GM21360 (cell line): Measurements from ENCODE around the gene FBXO38.
A peak's percentile ranks its signal among the peaks of the same experiment; 100 is the strongest.

Experiments used
- ATAC-seq: cut with Tn5 transposase; IDR thresholded peaks from one replicate; pipeline ENCODE4 v1.9.1; 2021; ENCODE audit warnings: mild to moderate bottlenecking, moderate library complexity; ENCODE audit not compliant: unreplicated experiment

The FBXO38 gene

GRCh38 chr5:148383564-148384379 is at the start of gene FBXO38:
FBXO38 (plus strand) TSS chr5:148383958; CDS start chr5:148394777, 10,819 bp downstream.
- ATAC-seq = peak; percentile 99

- ATAC-seq = no peak
Measured at GRCh38 chr5:148335259-148335658, 48.5 kb upstream of the FBXO38 start, which contains the start of gene SPINK9. SPINK9 (plus strand) TSS chr5:148335559; CDS start chr5:148335614, 55 bp downstream.

- ATAC-seq = peak; percentile 80
Measured at GRCh38 chr5:148336704-148337435, 46.9 kb upstream of the FBXO38 start.

- no peak for ATAC-seq
Measured at GRCh38 chr5:148342371-148343045, 41.2 kb upstream of the FBXO38 start.

- ATAC-seq = no peak
Measured at GRCh38 chr5:148343046-148343407, 40.7 kb upstream of the FBXO38 start.

- ATAC-seq = no peak
Measured at GRCh38 chr5:148343603-148344487, 39.9 kb upstream of the FBXO38 start.

GRCh38 chr5:148347706-148348105 is 36.1 kb upstream of the FBXO38 start:
- ATAC-seq = no peak

GRCh38 chr5:148352696-148353095 is 31.1 kb upstream of the FBXO38 start:
- ATAC-seq = no peak

- no peak for ATAC-seq
Measured at GRCh38 chr5:148353634-148354033, 30.1 kb upstream of the FBXO38 start.

- no peak for ATAC-seq
Measured at GRCh38 chr5:148364343-148364742, 19.4 kb upstream of the FBXO38 start.

- no peak for ATAC-seq
Measured at GRCh38 chr5:148368299-148368698, 15.5 kb upstream of the FBXO38 start.

- ATAC-seq = no peak
Measured at GRCh38 chr5:148372166-148372725, 11.5 kb upstream of the FBXO38 start.

- ATAC-seq = no peak
Measured at GRCh38 chr5:148372893-148373292, 10.9 kb upstream of the FBXO38 start.

- peak; percentile 93 for ATAC-seq
Measured at GRCh38 chr5:148374690-148375360, 8.9 kb upstream of the FBXO38 start.

GRCh38 chr5:148376198-148376597 is 7.6 kb upstream of the FBXO38 start:
- ATAC-seq = no peak

- no peak for ATAC-seq
Measured at GRCh38 chr5:148378670-148379069, 5.1 kb upstream of the FBXO38 start.

- no peak for ATAC-seq
Measured at GRCh38 chr5:148379340-148379739, 4.4 kb upstream of the FBXO38 start.

GRCh38 chr5:148381906-148382305 is 1.9 kb upstream of the FBXO38 start:
- ATAC-seq = no peak

- no peak for ATAC-seq
Measured at GRCh38 chr5:148382961-148383360, 797 bp upstream of the FBXO38 start.

GRCh38 chr5:148384380-148384737 is 601 bp downstream of the FBXO38 start:
- peak; percentile 28 for ATAC-seq
